ENCODE data around the gene PLCL1. TPM values are rescaled to one million over a fixed set of nuclear protein-coding genes. Genes with fewer than 3 reads are reported as not detected.

The PLCL1 gene
- total RNA-seq, 4 donors from 2014 or later = 1.0 to 3.7 (median 2.6) TPM

DNA sequence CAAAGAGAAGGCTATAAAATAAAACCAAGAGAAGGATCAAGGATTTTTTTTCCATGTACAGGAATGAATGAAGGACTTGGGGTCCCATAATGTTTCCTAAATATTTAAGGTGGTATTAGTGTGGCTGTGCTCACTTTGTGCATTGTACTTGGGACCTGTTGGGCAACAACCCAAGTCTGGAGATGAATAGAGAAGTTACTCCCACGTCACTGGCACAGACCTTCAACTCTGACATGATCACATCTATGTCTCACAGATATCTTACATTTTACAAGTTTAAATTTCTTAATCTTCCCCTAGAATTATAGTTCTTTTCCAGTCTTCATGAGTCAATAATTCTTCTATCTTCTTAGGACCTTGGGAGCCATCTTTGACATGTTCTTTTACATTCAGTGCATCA is 133.4 kb downstream of the PLCL1 start:
- no peak for DNase-seq (ENCODE audit: low spot score in 2 of 2)
- no peak overlapping the region for H3K4me3 ChIP-seq (ENCODE audit: low read depth, poor library complexity, severe bottlenecking)
- intact Hi-C loops (cut with DNase I; ENCODE audit: low total_unique reads) = no loop called here
- 68 to 77% methylated on average over 1 of the region's 1 CpG for WGBS, 2 donors
- no peak for TF ChIP-seq POLR2A (IDR thresholded peaks at IDR 0.05)
- TF ChIP-seq, protein P1, sequence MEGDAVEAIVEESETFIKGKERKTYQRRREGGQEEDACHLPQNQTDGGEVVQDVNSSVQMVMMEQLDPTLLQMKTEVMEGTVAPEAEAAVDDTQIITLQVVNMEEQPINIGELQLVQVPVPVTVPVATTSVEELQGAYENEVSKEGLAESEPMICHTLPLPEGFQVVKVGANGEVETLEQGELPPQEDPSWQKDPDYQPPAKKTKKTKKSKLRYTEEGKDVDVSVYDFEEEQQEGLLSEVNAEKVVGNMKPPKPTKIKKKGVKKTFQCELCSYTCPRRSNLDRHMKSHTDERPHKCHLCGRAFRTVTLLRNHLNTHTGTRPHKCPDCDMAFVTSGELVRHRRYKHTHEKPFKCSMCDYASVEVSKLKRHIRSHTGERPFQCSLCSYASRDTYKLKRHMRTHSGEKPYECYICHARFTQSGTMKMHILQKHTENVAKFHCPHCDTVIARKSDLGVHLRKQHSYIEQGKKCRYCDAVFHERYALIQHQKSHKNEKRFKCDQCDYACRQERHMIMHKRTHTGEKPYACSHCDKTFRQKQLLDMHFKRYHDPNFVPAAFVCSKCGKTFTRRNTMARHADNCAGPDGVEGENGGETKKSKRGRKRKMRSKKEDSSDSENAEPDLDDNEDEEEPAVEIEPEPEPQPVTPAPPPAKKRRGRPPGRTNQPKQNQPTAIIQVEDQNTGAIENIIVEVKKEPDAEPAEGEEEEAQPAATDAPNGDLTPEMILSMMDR (IDR thresholded peaks at IDR 0.05) = no peak

DNA sequence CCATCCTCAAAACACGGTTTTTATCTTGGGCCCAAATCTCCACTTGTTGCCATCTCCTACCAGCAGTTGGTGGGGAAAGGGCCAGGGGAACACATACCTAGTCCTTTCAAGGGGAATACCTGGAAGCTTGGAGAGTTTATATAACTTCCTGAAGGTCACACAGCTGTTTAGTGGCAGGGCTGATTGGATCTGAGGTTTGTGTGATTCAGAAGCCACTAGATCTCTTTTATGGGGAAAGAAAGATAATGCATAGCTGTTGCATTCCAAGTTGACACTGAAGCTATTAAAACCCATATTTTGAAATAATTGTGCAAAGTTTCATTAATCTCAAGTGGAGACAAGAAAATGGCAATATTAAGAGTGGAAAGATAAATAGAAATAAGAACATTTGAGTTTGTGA is 134.2 kb downstream of the PLCL1 start:
- TF ChIP-seq, protein P1 (IDR thresholded peaks at IDR 0.05) = no peak
- no peak for TF ChIP-seq POLR2A (IDR thresholded peaks at IDR 0.05)
- 81 to 87% methylated on average over 1 of the region's 1 CpG for WGBS, 2 donors
- DNase-seq (ENCODE audit: low spot score in 2 of 2) = no peak
- H3K4me3 ChIP-seq (ENCODE audit: low read depth, poor library complexity, severe bottlenecking) = no peak overlapping the region
- intact Hi-C loops (cut with DNase I; ENCODE audit: low total_unique reads) = no loop called here

DNA sequence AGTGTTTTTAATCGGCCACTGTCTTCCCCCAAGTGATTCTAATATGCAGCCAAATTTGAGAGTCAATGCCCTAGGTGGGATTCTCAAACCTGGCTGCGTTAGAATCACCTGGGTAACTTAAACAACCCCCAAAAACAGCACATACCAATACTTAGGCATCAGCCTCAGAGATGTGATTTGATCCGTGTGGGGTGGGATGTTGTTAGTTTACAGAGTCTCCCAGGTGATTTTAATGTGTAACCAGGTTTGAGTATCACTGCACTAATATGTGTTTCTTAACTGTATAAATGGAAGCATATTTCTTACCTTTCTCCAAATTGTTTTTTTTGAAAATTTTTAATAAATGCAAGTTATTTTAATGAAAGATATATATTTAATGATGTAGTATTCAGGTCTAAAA is 135.4 kb downstream of the PLCL1 start:
- H3K4me3 ChIP-seq (ENCODE audit: low read depth, poor library complexity, severe bottlenecking) = no peak overlapping the region
- TF ChIP-seq POLR2A (IDR thresholded peaks at IDR 0.05) = no peak
- TF ChIP-seq, protein P1 (IDR thresholded peaks at IDR 0.05) = no peak
- intact Hi-C loops (cut with DNase I; ENCODE audit: low total_unique reads) = no loop called here
- DNase-seq (ENCODE audit: low spot score in 2 of 2) = no peak
- WGBS, 2 donors = 82 to 91% methylated on average over 3 of the region's 3 CpGs

DNA sequence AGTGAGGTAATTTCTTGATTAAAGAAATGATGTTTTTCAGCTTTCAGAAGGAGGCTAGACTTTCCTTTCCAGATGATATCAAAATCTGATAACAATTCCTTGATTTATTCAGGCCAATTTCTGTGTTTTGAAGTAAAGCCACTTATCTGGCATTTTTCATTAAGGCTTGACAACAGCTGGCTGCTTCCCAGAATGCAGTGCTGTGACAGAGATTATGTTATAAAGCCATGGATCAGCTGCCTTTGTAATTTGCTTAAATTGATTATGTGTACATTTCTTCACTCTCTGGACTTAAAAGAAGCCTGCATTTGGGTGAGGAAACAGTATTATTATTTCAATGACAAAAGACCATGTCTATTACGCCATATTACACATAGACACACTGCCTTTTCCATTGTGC is 136.0 kb downstream of the PLCL1 start:
- DNase-seq (ENCODE audit: low spot score in 2 of 2) = no peak
- no peak overlapping the region for H3K4me3 ChIP-seq (ENCODE audit: low read depth, poor library complexity, severe bottlenecking)
- intact Hi-C loops (cut with DNase I; ENCODE audit: low total_unique reads) = no loop called here
- TF ChIP-seq, protein P1 (IDR thresholded peaks at IDR 0.05) = no peak
- no peak for TF ChIP-seq POLR2A (IDR thresholded peaks at IDR 0.05)
- 94 to 98% methylated on average over 1 of the region's 1 CpG for WGBS, 2 donors

DNA sequence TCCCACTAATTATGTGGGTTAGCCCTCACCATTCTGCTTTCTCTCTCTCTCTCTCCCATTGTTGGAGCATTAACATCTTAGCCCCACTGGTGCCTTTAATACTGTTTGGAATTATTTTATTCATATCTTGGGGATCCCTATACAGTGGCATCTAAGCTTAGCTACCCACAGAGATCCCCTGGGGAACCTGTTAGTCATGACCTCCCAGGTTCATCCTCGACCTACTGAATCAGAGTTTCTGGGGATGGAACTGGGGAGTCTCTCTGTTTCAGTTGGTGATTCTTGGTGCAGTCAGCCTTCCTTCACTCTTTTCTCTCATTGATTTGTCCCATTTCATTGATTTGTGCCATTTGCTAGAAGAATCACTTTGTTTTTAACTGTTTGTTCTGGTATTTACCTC is 137.3 kb downstream of the PLCL1 start:
- TF ChIP-seq POLR2A (IDR thresholded peaks at IDR 0.05) = no peak
- TF ChIP-seq, protein P1 (IDR thresholded peaks at IDR 0.05) = no peak
- intact Hi-C loops (cut with DNase I; ENCODE audit: low total_unique reads) = no loop called here
- no peak overlapping the region for H3K4me3 ChIP-seq (ENCODE audit: low read depth, poor library complexity, severe bottlenecking)
- DNase-seq (ENCODE audit: low spot score in 2 of 2) = no peak
- 74 to 89% methylated on average over 1 of the region's 1 CpG for WGBS, 2 donors

DNA sequence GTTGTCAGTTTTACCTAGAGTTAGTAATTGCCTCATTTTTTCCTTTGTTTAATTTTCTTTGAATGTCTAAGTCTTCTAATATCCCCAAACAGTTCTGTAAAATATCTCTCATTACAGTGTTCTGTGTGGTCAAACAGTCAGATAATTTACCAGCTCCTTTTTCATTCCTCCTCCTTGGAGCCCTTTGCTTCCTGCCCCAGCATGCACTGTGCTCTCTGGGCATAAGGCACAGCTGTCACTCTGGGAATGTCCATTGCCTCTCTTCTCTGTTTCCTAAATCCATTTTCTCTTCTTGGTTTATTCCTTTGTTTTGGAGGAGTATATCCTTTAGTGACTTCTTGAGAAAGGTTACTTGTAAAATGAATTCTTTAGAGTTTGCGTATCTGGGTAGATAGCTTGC is 139.3 kb downstream of the PLCL1 start:
- no peak overlapping the region for H3K4me3 ChIP-seq (ENCODE audit: low read depth, poor library complexity, severe bottlenecking)
- TF ChIP-seq, protein P1 (IDR thresholded peaks at IDR 0.05) = no peak
- TF ChIP-seq POLR2A (IDR thresholded peaks at IDR 0.05) = no peak
- intact Hi-C loops (cut with DNase I; ENCODE audit: low total_unique reads) = no loop called here

More for the DNA sequence above, 139.3 kb downstream of the PLCL1 start:
- DNase-seq (ENCODE audit: low spot score in 2 of 2) = no peak
- 94 to 100% methylated on average over 1 of the region's 1 CpG for WGBS, 2 donors

All from lower leg skin (tissue), 4 donors.